ENCODE measurements around the gene EME2. TPM values are rescaled to one million over a fixed set of nuclear protein-coding genes. Genes with fewer than 3 reads are reported as not detected.
A peak's percentile ranks its signal among the peaks of the same experiment; 100 is the strongest.

Gene EME2
- total and polyA plus RNA-seq, 2 donors (not counting 1 experiment from before 2014, with no cell fraction given), result 34.6 to 42.5 TPM

- DNase-seq (peak; percentile 89), ATAC-seq (ENCODE audit: low read depth) (peak; percentile 61)
- WGBS (ENCODE audit: insufficient coverage), result under 1% methylated on average over 108 of the region's 108 CpGs
- intact Hi-C loops (cut with micrococcal nuclease), result loop anchor here (1.0 to 5.0 kb wide), 5 partner anchors 9 to 361 kb away; partner anchors contain the start of genes FAHD1, HAGH, MAPK8IP3 and NUBP2
- peak within 1 kb of the TSS; percentile 53 to 87 (median 82) for H3K4me3 ChIP-seq (ENCODE audit: control extremely low read depth in 1 of 5, extremely low read depth in 1 of 5, insufficient read depth in 1 of 5, low read depth in 2 of 5, low read length in 4 of 5)
- no peaks in the 10 kb centered on the region for H3K9me3 ChIP-seq (ENCODE audit: control extremely low read depth in 1 of 3, control insufficient read depth in 2 of 3, insufficient read depth in 1 of 3, low read length in 2 of 3)
- CTCF ChIA-PET, result interaction anchor here (1.2 to 3.2 kb wide), 3 partner anchors 8 to 67 kb away, joined by 4 to 15 read pairs (median 8); partner anchors contain the start of genes MAPK8IP3, NUBP2 and SPSB3
- peaks cover 0 to 28% of the 10 kb centered on the region in 2 experiments for H3K36me3 ChIP-seq (replicated peaks in 1 of 2; ENCODE audit: control extremely low read depth in 1 of 2, control insufficient read depth in 1 of 2, extremely low read depth in 1 of 2, insufficient read depth in 2 of 2, low read length in 1 of 2)
- no peaks in the 10 kb centered on the region for H3K27me3 Mint-ChIP-seq
- H3K79me2 ChIP-seq (ENCODE audit: control insufficient read depth, insufficient read depth, low read length), result peaks cover 31% of the 10 kb centered on the region
- peak within 1 kb of the TSS; percentile 81 for H2AFZ ChIP-seq (ENCODE audit: insufficient read depth, low read depth, low read length, poor library complexity, severe bottlenecking)
- no peaks in the 10 kb centered on the region for H3K27me3 ChIP-seq (replicated peaks in 1 of 4; ENCODE audit: control extremely low read depth in 1 of 4, control insufficient read depth in 3 of 4, insufficient read depth in 4 of 4, low read length in 3 of 4)
- H3K9me3 Mint-ChIP-seq (ENCODE audit: insufficient read depth), result no peaks in the 10 kb centered on the region
- peak within 1 kb of the TSS; percentile 84 for H3K9ac ChIP-seq (ENCODE audit: low read length)
- peaks cover 27% of the 10 kb centered on the region for H3K4me1 Mint-ChIP-seq
- peaks cover 60% of the 10 kb centered on the region for H4K20me1 ChIP-seq (ENCODE audit: control insufficient read depth, insufficient read depth, low read length, poor library complexity, severe bottlenecking)
- peaks cover 22 to 41% of the 10 kb centered on the region in 2 donors for H3K4me1 ChIP-seq (ENCODE audit: control insufficient read depth in 2 of 2, insufficient read depth in 2 of 2, low read length in 2 of 2)
- peak within 1 kb of the TSS; percentile 95 for H3K4me3 Mint-ChIP-seq
- peak within 1 kb of the TSS; percentile 97 for H3K27ac Mint-ChIP-seq
- H3K4me2 ChIP-seq (replicated peaks; ENCODE audit: low read depth, low read length, poor library complexity, severe bottlenecking), result peak within 1 kb of the TSS; percentile 99
- peak within 1 kb of the TSS; percentile 38 to 90 for H3K27ac ChIP-seq (ENCODE audit: low read length in 2 of 2)
- POLR2A ChIA-PET, result interaction anchor here (0.6 to 4.4 kb wide), 7 partner anchors 10 to 1275 kb away, joined by 3 to 27 read pairs (median 3); partner anchors contain the start of genes NUBP2 and SPSB3
- TF ChIP-seq EZH2 (IDR thresholded peaks at IDR 0.05; ENCODE audit: borderline replicate concordance, insufficient read depth, low read depth, low read length, poor library complexity, severe bottlenecking) (no peak), CTCF (IDR thresholded peaks at IDR 0.05) (peak; percentile 88)
Observed at GRCh38 chr16:1772908-1773702, 495 bp downstream of the EME2 start, which contains the start of gene MRPS34. MRPS34 (minus strand) TSS chr16:1773134; CDS start chr16:1773119, 15 bp downstream.

Measured in B cell (primary cell).